Measurements from ENCODE around the gene IL6R.

- TF ChIP-seq POLR2A (IDR thresholded peaks at IDR 0.05) = no peak
- no peak for TF ChIP-seq EP300 (IDR thresholded peaks at IDR 0.05)
- TF ChIP-seq CTCF (IDR thresholded peaks at IDR 0.05) = no peak
These were observed 97.6 kb downstream of the IL6R start for GRCh38 chr1:154502744-154503115.
